Activated CD4-positive, alpha-beta T cell treated with anti-CD3 and anti-CD28 coated beads for 48 hours (primary cell): ENCODE measurements around the gene SHISAL2A.

Experiments used
- DNase-seq: peaks from one replicate; pipeline ENCODE4 v3.0.0-alpha.2; 2020

Gene SHISAL2A

DNA sequence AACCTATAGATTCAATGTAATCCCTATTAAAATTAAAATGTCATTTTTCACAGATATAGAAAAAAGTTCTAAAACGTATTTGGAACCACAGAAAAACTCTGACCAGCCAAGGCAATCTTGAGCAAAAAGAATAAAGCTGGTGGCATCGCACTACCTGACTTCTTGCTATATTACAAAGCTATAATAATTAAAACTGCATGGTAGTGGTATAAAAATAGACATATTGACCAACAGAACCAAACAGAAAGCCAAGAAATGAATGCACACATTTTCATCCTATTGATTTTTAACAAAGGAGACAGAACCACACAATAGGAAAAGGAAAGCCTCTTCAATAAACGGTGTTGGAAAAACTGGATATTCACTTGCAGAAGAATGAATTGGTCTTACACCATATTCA, 9.2 kb upstream of the SHISAL2A start:
- no peak for DNase-seq

DNA sequence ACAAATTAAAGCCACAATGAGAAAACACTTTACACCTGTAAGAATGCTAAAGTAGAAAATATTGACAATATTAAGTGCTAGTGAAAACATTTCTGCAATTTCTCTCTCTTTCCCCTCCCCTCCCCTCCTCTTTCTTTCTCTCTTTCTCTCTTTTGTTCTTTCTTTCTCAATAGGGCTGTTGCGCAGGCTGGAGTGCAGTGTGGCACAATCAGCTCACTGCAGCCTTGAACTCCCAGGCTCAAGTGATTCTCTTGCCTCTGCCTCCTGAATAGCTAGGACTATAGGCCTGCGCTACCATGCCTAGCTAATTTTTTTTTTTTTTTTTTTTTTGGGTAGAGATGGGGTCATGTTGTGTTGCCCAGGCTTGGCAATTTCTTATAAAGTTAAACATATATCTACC, 5.9 kb upstream of the SHISAL2A start:
- DNase-seq: no peak

DNA sequence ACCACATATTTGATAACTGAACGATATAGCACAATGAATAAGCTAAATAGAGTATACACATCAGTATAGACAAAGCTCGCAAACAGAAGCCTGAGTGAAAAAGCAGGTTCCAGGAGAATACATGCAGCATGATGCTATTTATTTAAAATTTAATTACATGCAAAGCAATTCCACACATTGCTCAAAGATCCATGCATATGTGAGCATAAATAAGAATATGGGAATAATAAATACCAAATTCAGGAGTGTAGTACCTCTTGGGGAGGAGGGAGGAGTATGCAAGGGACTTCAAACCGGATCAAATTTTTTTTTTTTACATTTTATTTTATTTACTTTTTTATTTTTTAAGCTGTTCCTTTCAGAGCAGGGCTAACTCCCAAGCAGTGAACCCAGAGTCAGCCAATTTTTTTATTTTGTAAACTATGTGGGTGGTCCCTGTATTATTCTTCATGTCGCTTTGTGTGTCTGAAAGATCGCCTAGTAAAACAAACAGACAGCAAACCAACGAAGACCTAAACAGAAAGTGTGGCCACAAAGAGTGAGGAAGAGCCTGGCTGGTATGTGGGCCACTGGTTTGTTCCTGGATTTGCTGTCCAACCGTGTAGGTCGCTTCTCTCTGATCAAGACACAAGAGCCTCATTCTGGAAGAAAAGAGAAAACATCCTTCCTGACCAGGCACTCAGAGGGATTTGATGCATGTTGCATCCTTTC, 4.2 kb upstream of the SHISAL2A start:
- DNase-seq: no peak

DNA sequence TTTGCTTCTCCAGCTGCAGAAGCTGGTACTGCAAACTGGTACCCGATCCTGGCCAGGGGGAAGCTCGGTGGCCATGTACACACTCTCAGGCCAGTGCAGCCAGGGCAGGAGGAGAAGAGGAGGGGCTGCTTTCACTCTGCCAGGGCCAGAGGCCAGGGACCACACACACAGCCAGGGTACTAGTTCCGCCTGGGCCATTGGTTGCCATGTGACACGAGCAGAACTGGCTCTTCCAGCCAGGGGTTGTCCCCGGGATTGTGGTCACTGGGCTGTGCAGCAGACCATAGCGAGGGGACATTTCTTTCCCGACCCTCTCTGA, 3.7 kb upstream of the SHISAL2A start:
- no peak for DNase-seq

DNA sequence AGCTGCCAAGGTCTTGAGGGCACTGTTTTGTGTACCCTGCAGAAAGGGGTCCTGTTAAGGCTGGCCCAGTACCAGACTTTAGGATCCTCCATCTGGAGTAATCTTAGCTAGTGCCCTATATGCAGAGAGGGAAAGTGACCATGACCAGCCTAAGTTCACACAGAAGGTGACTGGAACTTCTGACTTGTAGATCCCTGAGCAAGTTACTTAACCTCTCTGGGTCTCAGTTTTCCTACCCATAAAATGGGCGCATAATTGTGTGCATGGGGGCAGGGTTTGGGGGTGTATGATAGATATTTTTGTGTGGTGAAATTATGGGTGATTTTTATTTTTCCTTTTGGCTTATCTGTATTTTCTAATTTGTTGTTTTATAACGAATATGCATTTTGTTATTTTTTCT, 3.3 kb upstream of the SHISAL2A start:
- no peak for DNase-seq

DNA sequence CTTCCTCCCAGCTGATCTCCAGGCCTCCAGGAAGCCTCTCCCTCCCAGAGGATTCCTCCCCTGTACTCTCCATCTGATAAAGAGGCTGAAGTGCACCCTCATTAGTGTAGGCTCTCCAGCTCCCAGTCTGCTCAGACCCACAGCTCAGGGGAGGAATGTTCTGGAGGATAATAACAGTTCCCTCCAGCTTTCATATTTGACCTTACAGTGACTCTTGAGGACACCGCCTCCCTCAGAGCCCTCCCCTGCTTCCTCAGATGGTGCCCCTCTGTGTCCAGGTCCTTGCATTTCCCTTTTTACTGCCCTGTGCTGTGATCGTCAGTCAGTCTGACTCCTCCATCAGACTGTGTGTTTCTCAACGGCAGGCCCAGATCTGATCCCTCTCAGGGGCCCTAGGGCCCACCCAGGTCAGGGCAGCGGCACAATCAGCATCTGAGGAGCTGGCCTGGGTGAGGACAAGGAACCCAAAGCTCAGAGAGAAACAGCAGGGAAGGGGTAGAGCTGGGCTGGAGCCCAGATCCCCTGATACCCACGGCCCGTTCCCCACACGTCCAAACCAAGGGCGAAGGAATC, 1.1 kb upstream of the SHISAL2A start:
- DNase-seq: no peak

DNA sequence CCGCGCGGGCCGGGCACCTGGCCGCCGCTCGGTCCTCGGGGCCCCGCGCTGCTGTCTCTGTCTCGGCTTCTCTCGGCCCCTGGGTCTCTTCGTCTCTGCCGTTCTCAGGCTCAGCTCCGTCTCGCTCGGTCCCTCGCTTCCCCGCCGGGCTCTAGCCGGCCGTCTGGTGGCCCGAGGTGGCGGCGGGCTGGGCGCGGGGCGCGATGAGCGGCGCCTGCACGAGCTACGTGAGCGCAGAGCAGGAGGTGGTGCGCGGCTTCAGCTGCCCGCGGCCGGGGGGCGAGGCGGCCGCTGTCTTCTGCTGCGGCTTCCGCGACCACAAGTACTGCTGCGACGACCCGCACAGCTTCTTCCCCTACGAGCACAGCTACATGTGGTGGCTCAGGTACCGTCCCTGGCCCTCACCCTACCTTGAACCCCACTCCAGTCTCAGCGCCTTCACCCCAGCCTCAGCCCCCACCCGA, 355 bp downstream of the SHISAL2A start:
- DNase-seq: peak; percentile 50

DNA sequence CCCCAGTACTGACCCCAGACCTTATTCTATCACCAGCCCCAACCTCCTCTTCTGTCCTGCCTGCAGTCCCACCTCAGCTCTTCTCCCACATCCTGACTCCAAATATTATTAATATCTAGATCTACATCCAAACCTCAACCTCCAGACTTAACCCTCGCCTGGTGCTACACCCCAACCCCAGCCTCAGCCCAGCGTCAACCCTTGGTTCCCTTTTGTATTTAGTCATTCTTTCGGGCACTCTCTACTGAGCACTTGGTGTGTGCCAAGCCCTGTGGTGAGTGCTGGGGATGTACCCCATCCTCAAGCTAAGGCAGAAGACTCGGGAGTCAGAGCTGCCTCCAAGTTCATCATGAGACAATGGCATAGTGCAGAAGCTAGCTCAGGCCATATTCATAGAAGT, 1.1 kb downstream of the SHISAL2A start:
- DNase-seq: peak; percentile 43

DNA sequence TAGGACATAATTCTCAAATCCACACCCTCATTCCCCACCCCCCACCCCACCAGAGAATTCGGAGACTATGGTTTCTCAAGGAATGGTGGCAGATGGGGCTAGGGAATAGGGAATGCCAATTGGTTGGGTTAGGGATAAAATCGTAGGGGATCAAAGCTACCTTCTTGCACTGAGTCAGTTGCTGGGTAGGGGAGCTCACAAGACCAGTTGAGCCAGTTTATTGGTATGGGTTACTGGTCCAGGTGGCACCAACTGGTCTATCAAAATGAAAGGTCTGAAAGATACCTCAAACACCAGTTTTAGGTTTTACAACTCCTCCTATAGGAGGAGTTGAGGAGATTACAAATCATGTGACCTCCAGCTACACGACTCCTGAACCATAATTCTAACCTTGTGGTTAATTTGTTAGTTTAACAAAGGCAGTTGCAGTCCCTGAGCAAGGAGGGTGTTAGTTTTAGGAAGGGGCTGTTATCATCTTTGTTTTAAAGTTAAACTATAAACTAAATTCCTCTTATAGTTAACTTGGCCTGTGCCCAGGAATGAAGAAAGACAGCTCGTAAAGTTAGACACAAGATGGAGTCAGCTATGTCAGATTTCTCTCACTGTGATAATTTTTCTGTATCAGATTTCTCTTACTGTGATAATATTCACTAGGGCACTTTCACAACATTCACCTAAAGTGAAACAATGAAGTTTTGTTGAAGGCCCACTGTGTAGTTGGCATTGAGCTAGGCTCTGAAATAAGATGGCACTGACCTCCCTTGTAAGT, 2.5 kb downstream of the SHISAL2A start:
- DNase-seq: no peak

DNA sequence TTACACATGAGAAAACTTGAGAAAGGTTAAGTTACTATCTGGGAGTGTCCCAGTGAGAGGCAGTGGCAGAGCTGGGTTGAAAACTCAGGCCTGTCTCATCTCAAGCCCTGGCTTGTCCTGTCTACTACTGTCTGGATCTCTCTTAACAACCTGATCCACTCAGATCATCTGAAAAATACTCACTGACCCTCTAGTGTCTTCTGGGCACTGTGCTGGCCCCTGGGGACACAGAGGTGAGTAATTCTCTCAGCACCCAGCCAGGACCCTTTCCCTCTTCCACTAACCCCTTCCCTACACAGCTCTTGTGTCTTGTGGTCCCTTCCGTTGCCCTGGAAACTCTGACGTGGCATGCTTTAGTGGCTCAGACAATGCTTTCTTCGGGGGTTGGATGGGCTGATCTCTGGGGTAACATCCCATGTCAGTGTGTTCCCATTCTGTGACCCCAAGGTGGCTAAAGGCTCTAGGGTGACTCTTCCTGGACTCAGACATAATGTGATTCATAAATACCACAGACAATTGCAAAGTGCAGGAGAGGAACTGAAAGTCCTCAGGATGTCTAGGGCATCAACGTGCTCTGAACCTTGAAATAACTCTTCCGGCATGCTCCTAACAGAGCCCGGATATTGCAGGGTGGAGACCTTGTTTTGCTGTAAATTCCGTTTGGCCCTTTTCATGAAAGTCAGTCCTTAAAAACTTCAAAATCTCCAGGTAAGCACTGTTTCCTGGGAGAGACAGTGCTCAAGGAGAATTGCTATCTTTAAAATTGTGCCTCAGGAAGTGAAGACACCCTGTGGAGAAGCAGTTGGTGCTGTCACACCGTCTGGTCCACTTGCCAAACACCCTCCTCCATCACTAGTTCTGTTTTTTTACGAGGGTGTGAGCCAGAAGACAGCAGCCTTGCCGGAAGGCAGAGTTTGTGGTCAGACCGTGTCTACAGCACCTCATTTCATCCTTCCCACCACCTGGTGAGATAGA, 4.0 kb downstream of the SHISAL2A start:
- DNase-seq: peak; percentile 77

DNA sequence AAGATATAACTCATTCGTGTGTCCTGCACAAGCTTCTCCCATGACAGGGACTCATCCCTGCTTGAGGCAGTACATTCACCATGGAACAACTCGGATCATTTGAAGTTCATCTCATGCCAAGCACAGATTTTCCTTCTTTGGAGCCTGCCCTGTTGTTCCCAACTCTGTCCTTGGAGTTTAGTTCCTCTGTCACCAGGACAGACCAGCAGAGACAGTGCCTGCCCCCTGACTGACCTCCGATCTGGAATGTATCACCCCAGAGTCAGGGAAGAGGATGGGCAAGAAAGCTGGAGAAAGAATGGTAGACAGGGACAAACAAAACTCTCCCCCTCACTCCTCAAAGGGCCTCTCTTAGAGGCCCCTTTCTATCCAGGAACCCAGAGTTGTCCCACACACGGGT, 5.0 kb downstream of the SHISAL2A start:
- DNase-seq: no peak

DNA sequence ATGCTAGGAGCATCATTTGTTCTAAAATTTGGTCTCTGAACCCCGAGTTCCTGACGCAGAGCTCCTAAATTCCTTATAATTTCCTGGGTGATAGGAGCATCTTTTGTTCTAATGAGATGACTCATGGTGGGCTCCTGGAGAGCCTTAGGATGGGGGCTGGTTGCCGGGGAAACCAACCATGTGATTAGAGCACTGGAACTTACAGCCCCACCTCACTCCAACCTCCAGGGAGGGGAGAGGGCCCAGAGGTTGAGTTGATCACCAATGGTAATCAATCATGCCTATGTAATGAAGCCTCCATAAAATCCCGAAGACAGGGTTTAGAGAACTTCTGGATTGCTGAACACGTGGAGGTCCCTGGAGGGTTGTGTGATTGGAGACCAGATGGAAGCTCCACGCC, 7.7 kb downstream of the SHISAL2A start:
- DNase-seq: no peak

DNA sequence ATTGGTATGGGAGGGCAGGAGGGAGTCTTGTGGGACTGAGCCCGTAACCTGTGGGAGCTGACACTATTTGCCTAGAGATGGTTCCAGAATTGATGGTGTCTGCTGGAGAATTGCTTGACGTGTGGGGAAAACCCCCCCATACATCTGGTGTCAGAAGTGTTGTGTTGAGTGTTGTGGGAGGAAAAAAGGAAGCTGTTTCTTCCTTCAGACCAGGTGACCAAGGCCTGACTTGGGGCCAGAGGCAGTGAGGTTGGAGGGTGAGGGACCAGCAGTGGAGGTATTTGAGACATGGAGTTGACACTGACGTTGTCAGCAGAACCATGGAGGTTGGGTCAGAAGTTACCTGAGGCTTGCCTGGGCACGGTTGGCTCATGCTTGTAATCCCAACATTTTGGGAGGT, 8.3 kb downstream of the SHISAL2A start:
- DNase-seq: no peak

DNA sequence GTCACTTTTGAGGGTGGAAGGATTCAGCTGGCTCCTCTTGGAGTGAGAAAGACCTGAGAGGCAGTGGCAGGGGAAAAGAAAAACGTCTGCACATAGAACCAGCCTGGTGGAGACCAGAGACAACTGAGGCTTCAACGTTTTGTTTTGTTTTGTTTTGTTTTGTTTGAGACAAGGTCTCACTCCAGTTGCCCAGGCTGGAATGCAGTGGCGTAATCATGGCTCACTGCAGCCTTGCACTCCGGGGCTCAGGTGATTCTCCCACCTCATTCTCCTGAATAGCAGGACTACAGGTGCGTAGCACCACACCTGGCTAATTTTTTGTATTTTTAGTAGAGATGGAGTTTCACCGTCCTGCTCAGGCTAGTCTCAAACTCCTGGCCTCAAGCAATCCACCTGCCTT, 12.3 kb downstream of the SHISAL2A start:
- DNase-seq: no peak

DNA sequence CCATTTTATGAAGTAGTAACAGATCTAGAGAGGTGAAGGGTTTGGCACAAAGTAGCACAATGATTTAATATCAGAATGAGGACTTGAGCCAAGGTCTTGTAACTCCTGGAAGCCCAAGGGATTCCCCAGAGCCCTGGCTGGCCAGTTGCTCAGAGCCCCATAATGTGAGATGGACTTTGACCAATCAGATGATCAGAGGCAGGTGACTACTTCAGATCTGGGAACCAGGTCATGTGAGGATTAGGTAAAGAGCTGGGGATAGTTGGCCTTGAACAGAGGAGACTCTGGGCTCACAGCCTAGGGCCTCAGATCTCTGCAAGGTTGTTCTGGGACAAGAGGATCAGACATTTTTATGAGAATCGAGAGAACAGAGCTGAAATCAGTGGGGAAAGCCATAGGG, 18.9 kb downstream of the SHISAL2A start:
- DNase-seq: no peak

DNA sequence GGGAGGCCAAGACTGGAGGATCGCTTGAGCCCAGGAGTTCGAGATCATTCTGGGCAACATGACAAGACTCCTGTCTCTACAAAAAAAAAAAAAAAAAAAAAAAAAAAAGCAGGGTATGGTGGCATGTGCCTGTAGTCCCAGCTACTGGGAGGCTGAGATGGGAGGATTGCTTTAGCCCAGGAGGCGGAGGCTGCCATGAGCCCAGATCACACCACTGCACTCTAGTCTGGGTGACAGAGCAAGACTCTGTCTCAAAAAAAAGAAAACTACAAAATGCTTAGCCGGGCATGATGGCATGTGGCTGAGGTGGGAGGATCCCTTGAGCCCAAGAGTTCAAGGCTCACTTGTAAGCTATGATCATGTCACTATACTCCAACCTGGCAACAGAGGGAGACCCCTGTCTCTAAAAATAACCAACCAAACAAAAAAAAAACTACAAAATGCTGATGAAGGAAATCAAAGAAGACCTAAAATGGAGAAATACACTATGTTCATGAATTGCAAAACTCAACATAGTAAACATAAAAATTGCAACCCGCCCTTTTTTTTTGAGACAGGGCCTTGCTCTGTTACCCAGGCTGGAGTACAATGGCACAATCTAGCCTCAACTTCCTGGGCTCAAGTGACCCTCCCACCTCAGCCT, 20.4 kb downstream of the SHISAL2A start:
- DNase-seq: no peak

DNA sequence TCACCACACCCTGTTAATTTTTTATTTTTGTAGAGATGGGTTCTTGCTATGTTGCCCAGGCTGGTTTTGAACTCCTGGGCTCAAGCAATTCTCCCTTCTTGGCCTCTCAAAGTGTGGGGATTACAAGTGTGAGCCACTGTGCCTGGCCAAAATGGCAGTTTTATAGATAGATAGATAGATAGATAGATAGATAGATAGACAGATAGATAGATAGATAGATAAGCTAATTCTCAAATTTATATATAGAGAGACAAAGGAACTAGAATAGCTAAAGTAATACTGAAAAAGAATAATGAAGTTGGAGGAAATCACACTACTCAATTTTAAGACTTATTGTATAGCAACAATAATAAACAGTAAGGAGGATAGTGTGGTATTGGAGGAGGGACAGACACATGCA, 21.1 kb downstream of the SHISAL2A start:
- no peak for DNase-seq

DNA sequence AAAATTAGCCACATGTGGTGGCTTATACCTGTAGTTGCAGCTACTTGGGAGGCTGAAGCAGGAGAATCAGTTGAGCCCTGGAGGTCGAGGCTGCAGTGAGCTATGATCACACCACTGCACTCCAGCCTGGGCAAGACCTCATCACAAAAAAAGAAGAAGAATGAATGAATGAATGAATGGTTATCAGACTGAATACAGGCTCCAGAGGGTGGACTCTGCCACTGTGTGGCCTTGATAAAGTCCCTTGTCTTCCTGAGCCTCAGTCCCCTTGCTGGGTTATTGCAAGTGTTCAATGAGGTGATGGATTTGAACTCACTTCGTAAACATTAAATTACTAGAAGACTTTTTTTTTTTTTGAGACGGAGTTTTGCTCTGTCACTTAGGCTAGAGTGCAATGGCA, 24.7 kb downstream of the SHISAL2A start:
- no peak for DNase-seq

DNA sequence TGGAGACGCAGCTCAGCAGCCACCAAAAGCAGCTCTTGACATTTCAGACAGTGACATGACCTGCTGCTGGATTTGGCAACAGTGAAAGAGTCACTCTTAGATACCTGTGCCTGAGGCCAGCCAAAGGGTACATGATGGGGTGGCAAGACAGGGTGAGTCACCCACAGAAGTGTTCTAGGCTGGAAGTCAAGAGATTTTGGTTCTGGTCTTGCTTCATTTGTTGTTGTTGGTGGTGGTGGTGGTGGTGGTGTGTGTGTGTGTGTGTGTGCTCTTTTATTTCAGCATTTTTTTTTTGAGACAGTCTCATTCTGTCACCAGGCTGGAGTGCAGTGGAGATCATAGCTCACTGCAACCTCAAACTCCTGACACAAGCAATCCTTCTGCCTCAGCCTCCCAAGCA, 25.8 kb downstream of the SHISAL2A start:
- DNase-seq: peak; percentile 58

DNA sequence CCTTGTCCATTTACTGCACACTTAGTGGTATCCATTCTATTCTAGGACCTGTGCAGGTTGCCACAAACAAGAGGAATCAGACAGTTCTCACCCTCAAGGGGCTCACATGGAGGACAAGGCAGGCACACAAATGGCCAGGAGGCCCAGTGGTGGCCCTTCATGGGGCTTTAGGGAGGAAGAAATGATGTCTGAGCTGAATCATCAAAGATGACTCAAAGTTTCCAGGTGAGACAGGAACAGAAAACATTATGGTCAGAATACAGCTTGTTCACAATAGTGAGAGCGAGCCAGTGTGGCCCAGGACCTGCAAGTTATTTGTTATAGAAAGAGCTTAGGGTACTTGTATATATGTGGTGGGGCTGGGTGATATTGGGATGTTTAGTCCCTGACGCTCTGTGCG, 26.4 kb downstream of the SHISAL2A start:
- peak; percentile 60 for DNase-seq

DNA sequence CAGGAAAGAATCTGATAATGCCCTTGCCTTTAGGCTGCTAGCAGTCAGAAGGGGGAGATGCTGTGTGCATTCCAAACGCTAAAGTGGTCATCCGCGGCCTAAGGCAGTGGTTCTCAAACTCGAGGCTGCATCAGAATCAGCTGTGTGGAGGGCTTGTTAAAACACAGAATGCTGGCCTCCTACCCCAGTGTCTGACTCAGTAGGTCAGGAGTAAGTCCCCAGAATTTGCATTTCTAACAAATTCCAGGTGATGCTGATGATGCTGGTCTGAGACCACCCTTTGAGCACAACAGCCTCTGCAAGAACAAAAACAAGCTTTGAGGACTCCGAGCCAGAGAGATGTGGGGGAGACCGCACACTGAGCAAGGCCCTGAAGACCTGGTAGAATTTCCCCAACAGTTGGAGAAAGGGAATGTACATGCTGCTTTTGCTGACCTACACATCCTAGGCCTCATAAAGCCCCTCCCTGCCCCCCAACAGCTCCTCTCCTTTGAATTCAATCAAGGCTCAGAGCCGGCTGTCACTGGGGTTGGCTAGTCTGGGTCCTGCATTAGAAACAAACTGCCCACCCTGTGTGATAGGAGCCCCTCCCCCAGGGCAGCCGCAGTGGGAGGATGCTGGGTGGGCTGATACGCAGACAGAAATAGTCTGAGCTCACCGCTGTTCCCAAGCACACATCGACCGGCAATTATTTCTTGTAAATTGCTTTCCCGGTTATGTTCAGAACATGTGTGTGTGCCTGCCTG, 27.1 kb downstream of the SHISAL2A start:
- DNase-seq: no peak

DNA sequence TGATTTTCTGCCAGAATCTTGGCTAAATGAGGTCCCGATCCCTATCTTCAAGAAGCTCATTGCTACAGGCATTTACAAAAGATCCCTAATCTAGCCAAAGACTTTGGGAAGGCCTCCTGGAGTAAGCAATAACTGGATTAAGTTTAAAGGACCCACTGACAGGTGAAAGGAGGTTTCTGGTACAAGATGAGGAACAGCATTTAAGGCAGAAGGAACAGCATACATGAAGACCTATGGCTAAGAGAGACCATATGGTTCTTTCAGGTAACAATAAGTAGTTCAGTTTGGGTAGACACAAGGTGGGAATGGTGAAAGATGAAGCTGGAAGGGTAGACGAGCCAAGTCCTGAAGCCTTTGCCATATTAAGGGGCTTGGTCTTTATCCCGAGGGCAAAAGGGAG, 27.8 kb downstream of the SHISAL2A start:
- DNase-seq: no peak
